HEK293 (cell line): ENCODE measurements around the gene PRR11.

Source experiments
- CTCF ChIA-PET: fragments of 350-600 bp; formaldehyde crosslinking; extraction: SDS; loops from one replicate; lab custom pipeline; 2021; ENCODE audit warnings: antibody characterized with exemption; lab: Yijun Ruan, JAX
- POLR2A ChIA-PET: fragments of 300-600 bp; formaldehyde crosslinking; extraction: SDS; loops from one replicate; lab custom pipeline; 2020; ENCODE audit warnings: antibody characterized with exemption, inconsistent platforms; lab: Yijun Ruan, JAX
- H3K27ac ChIP-seq: fragments of 200-500 bp; sonication (Bioruptor generic); 2 replicates; pipeline ENCODE4 v1.5.1; 2014; ENCODE audit warnings: low read depth, low read length, control low read depth, inconsistent platforms; ENCODE audit errors: extremely low read depth
- H3K36me3 ChIP-seq, 2 experiments: fragments of 200-500 bp in 1 of 2; sonication (Bioruptor generic) in 1 of 2; 1 replicate in 1 of 2; 2 replicates in 1 of 2; pipeline ENCODE4 v1.5.1; 2014 to 2017; ENCODE audit warnings: inconsistent platforms in 2 of 2, low read length in 2 of 2; ENCODE audit not compliant: control insufficient read depth in 2 of 2, insufficient read depth in 1 of 2
- H3K4me1 ChIP-seq: fragments of 200-500 bp; sonication (Bioruptor generic); 2 replicates; pipeline ENCODE4 v1.5.1; 2014; ENCODE audit warnings: mild to moderate bottlenecking, low read length, inconsistent platforms; ENCODE audit not compliant: control insufficient read depth, insufficient read depth
- H3K4me3 ChIP-seq: 2 replicates; pipeline ENCODE4 v1.5.1; 2011; ENCODE audit warnings: low read depth, mild to moderate bottlenecking, control low read depth, low read length, moderate library complexity
- H3K9me3 ChIP-seq: fragments of 200-500 bp; sonication (Bioruptor generic); 2 replicates; pipeline ENCODE4 v1.5.1; 2014; ENCODE audit warnings: low read depth, low read length, inconsistent platforms; ENCODE audit not compliant: control insufficient read depth, insufficient read depth
- HOXD13 ChIP-seq: sonication (generic); formaldehyde crosslinking; IDR thresholded peaks from 2 replicates; pipeline ENCODE4 v1.8.0; 2022; ENCODE audit warnings: missing genetic modification reagents, borderline replicate concordance
- KLF1 ChIP-seq: fragments of 450-650 bp; formaldehyde crosslinking; IDR thresholded peaks from 2 replicates; pipeline ENCODE4 v1.5.1; 2016; ENCODE audit warnings: missing biosample characterization, missing genetic modification characterization
- PATZ1 ChIP-seq: fragments of 450-650 bp; formaldehyde crosslinking; IDR thresholded peaks from 2 replicates; pipeline ENCODE4 v1.5.1; 2016; ENCODE audit warnings: missing biosample characterization, missing genetic modification characterization
- PRDM4 ChIP-seq: fragments of 450-650 bp; formaldehyde crosslinking; IDR thresholded peaks from 2 replicates; pipeline ENCODE4 v1.5.1; 2017; ENCODE audit warnings: missing biosample characterization, missing genetic modification characterization
- SALL2 ChIP-seq: fragments of 450-650 bp; formaldehyde crosslinking; IDR thresholded peaks from 2 replicates; pipeline ENCODE4 v1.5.0; 2017; ENCODE audit warnings: missing biosample characterization, mild to moderate bottlenecking, missing genetic modification characterization, borderline replicate concordance
- YY2 ChIP-seq: fragments of 450-650 bp; formaldehyde crosslinking; IDR thresholded peaks from 2 replicates; pipeline ENCODE4 v1.5.1; 2016; ENCODE audit warnings: missing biosample characterization, missing genetic modification characterization
- ZBTB11 ChIP-seq: fragments of 450-650 bp; formaldehyde crosslinking; conservative IDR thresholded peaks from 2 replicates; pipeline ENCODE4 v1.5.1; 2016; ENCODE audit warnings: low read depth, missing biosample characterization, missing genetic modification characterization
- ZBTB6 ChIP-seq: fragments of 450-650 bp; formaldehyde crosslinking; IDR thresholded peaks from 2 replicates; pipeline ENCODE4 v1.5.1; 2017; ENCODE audit warnings: missing biosample characterization, missing genetic modification characterization
- ZEB2 ChIP-seq: fragments of 450-650 bp; formaldehyde crosslinking; IDR thresholded peaks from 2 replicates; pipeline ENCODE4 v1.5.1; 2016; ENCODE audit warnings: missing biosample characterization, missing genetic modification characterization
- ZNF184 ChIP-seq: fragments of 450-650 bp; IDR thresholded peaks from 2 replicates; pipeline ENCODE4 v1.5.1; 2018; ENCODE audit warnings: missing biosample characterization, mild to moderate bottlenecking, missing genetic modification characterization
- ZNF248 ChIP-seq: fragments of 450-650 bp; formaldehyde crosslinking; IDR thresholded peaks from 2 replicates; pipeline ENCODE4 v1.5.1; 2017; ENCODE audit warnings: missing biosample characterization, missing genetic modification characterization
- ZNF274 ChIP-seq, 2 experiments: fragments of 200-500 bp in 1 of 2; fragments of 450-650 bp in 1 of 2; sonication (Bioruptor generic) in 1 of 2; formaldehyde crosslinking in 1 of 2; IDR thresholded peaks; 2 replicates each; pipeline versions ENCODE4 v1.5.1 to v1.6.1; 2014 to 2016; ENCODE audit warnings: borderline replicate concordance in 1 of 2, inconsistent platforms in 1 of 2, low read length in 1 of 2, missing biosample characterization in 1 of 2, missing genetic modification characterization in 1 of 2
- ZNF292 ChIP-seq: fragments of 450-650 bp; formaldehyde crosslinking; IDR thresholded peaks from 2 replicates; pipeline ENCODE4 v1.5.1; 2016; ENCODE audit warnings: low read depth, missing biosample characterization, missing genetic modification characterization, borderline replicate concordance
- ZNF391 ChIP-seq: fragments of 450-650 bp; formaldehyde crosslinking; IDR thresholded peaks from 2 replicates; pipeline ENCODE4 v1.5.1; 2016; ENCODE audit warnings: low read depth, missing biosample characterization, missing genetic modification characterization, borderline replicate concordance
- ZNF580 ChIP-seq: fragments of 450-650 bp; formaldehyde crosslinking; IDR thresholded peaks from 2 replicates; pipeline ENCODE4 v1.5.1; 2016; ENCODE audit warnings: missing biosample characterization, missing genetic modification characterization
- ZNF837 ChIP-seq: fragments of 450-650 bp; formaldehyde crosslinking; IDR thresholded peaks from 2 replicates; pipeline ENCODE4 v1.5.1; 2016; ENCODE audit warnings: missing biosample characterization, missing genetic modification characterization

Gene PRR11

GRCh38 chr17:59154721-59155438 is 666 bp upstream of the PRR11 start, which contains the start of gene SKA2 (continued):
- peak; percentile 82; the same call in 1 of the 2 replicates for TF ChIP-seq ZNF580
- peak; percentile 83 for TF ChIP-seq ZBTB6
- peak; percentile 84 for TF ChIP-seq PATZ1 (tag by site-specific recombination)
- peak; percentile 98 for TF ChIP-seq YY2
- peak; percentile 81 for TF ChIP-seq KLF1
- no peak for TF ChIP-seq ZNF292 (tag by site-specific recombination)
- TF ChIP-seq ZBTB11 (tag by site-specific recombination), result peak; percentile 75
- no peak; the same call in 1 of the 2 replicates for TF ChIP-seq ZNF391 (tag by site-specific recombination)
- no peak; the same call in 1 of the 2 replicates for TF ChIP-seq PRDM4 (tag by site-specific recombination)
- TF ChIP-seq, all 188 proteins: peak for 50

- POLR2A ChIA-PET, result interaction anchor here (0.6 kb wide), 1 partner anchor 370 kb away, joined by 3 read pairs; no protein-coding TSS in a partner anchor
- Histone ChIP-seq H3K9me3 (no peaks in the 10 kb centered on the region), H3K36me3 (peaks cover 0 to 12% of the 10 kb centered on the region in 2 experiments; a peak in 1 of 3 replicates), H3K4me3 (no peak overlapping the region), H3K4me1 (peaks cover 3% of the 10 kb centered on the region; the same call in 1 of the 2 replicates), H3K27ac (no peak overlapping the region)
- CTCF ChIA-PET, result no interaction called here
- TF ChIP-seq ZNF837 (tag by site-specific recombination) (no peak), ZEB2 (tag by site-specific recombination) (no peak), ZBTB6 (no peak), PRDM4 (tag by site-specific recombination) (no peak), SALL2 (no peak), ZNF274 (IDR thresholded peaks at IDR 0.05; ENCODE audit: low read length) (no peak), ZNF274 (tag by site-specific recombination; IDR thresholded peaks at IDR 0.05; ENCODE audit: borderline replicate concordance) (no peak), ZNF248 (tag by site-specific recombination) (no peak), HOXD13 (CRISPR knock-in tag) (no peak), ZNF184 (tag by site-specific recombination) (no peak)
Observed at GRCh38 chr17:59160157-59161025, 4.8 kb downstream of the PRR11 start.
